GM18907 (cell line): ENCODE results near the gene PANK3.

Source experiments
- ATAC-seq: cut with Tn5 transposase; IDR thresholded peaks from one replicate; pipeline ENCODE4 v1.9.1; 2021; ENCODE audit warnings: mild to moderate bottlenecking, moderate library complexity; ENCODE audit not compliant: unreplicated experiment

Gene PANK3

GRCh38 chr5:168578538-168579487 lies at the start of gene PANK3:
Gene PANK3 (minus strand): TSS chr5:168579368. CDS start chr5:168579283, 85 bp downstream.
- peak; percentile 71 for ATAC-seq

GRCh38 chr5:168624850-168625364 lies 45.7 kb upstream of the PANK3 start:
- ATAC-seq, result no peak

- ATAC-seq, result no peak
Observed at GRCh38 chr5:168620807-168621206, 41.6 kb upstream of the PANK3 start.

- no peak for ATAC-seq
Observed at GRCh38 chr5:168614661-168615060, 35.5 kb upstream of the PANK3 start.

- ATAC-seq, result no peak
Observed at GRCh38 chr5:168613996-168614395, 34.8 kb upstream of the PANK3 start.

GRCh38 chr5:168613396-168613795 lies 34.2 kb upstream of the PANK3 start:
- no peak for ATAC-seq

GRCh38 chr5:168612996-168613395 lies 33.8 kb upstream of the PANK3 start:
- no peak for ATAC-seq

GRCh38 chr5:168612123-168612522 lies 33.0 kb upstream of the PANK3 start:
- ATAC-seq, result no peak

- no peak for ATAC-seq
Observed at GRCh38 chr5:168611165-168611564, 32.0 kb upstream of the PANK3 start.

- ATAC-seq, result no peak
Observed at GRCh38 chr5:168609806-168610482, 30.8 kb upstream of the PANK3 start.

- no peak for ATAC-seq
Observed at GRCh38 chr5:168608821-168609220, 29.7 kb upstream of the PANK3 start.

- ATAC-seq, result peak; percentile 23
Observed at GRCh38 chr5:168608386-168608785, 29.2 kb upstream of the PANK3 start.

GRCh38 chr5:168607946-168608345 lies 28.8 kb upstream of the PANK3 start:
- ATAC-seq, result peak; percentile 90

GRCh38 chr5:168606562-168606961 lies 27.4 kb upstream of the PANK3 start:
- no peak for ATAC-seq

GRCh38 chr5:168604436-168604835 lies 25.3 kb upstream of the PANK3 start:
- no peak for ATAC-seq

- ATAC-seq, result no peak
Observed at GRCh38 chr5:168603746-168604145, 24.6 kb upstream of the PANK3 start.

GRCh38 chr5:168602517-168602916 lies 23.3 kb upstream of the PANK3 start:
- ATAC-seq, result no peak

GRCh38 chr5:168601972-168602371 lies 22.8 kb upstream of the PANK3 start:
- no peak for ATAC-seq

GRCh38 chr5:168600409-168600808 lies 21.2 kb upstream of the PANK3 start:
- ATAC-seq, result no peak

GRCh38 chr5:168599826-168600225 lies 20.7 kb upstream of the PANK3 start:
- no peak for ATAC-seq

GRCh38 chr5:168598639-168599038 lies 19.5 kb upstream of the PANK3 start:
- ATAC-seq, result no peak

GRCh38 chr5:168596927-168597326 lies 17.8 kb upstream of the PANK3 start:
- ATAC-seq, result no peak
